Stimulated activated CD4-positive, alpha-beta T cell treated with anti-CD3 and anti-CD28 coated beads, Interleukin-4, amount 100 ng/mL, for 4 hours (primary cell): ENCODE measurements around the gene NFATC2IP.
"Not testable (repeated sequence)": the region's sequence is repeated elsewhere in the genome, so short reads cannot be mapped to it uniquely, and the experiment has no call there.

Experiments used
- DNase-seq, 2 experiments: peaks; one replicate each; pipeline ENCODE4 v3.0.0-alpha.2; 2020

NFATC2IP gene

GRCh38 chr16:28974437-28975157 lies 23.9 kb downstream of the NFATC2IP start, which contains the start of gene SPNS1:
Gene SPNS1, plus strand, starts transcription at chr16:28974778. Its CDS starts 374 bp downstream, at chr16:28975152.
- peak; percentile 88 to 91 for DNase-seq

GRCh38 chr16:28975158-28975599 lies 24.4 kb downstream of the NFATC2IP start:
- DNase-seq: no peak

- peak in 1 of 2 experiments; percentile 26 for DNase-seq
Observed at GRCh38 chr16:28977703-28978662, 27.2 kb downstream of the NFATC2IP start.

- not testable (repeated sequence) for DNase-seq
Observed at GRCh38 chr16:28980330-28980729, 29.6 kb downstream of the NFATC2IP start.

GRCh38 chr16:28980929-28981328 lies 30.2 kb downstream of the NFATC2IP start:
- DNase-seq: no peak

- peak in 1 of 2 experiments; percentile 15 for DNase-seq
Observed at GRCh38 chr16:28981517-28981916, 30.8 kb downstream of the NFATC2IP start.

- no peak for DNase-seq
Observed at GRCh38 chr16:28982418-28982817, 31.7 kb downstream of the NFATC2IP start.

- DNase-seq: no peak
Observed at GRCh38 chr16:28982949-28983348, 32.2 kb downstream of the NFATC2IP start.

- no peak for DNase-seq
Observed at GRCh38 chr16:28983644-28984043, 32.9 kb downstream of the NFATC2IP start.

- DNase-seq: no peak
Observed at GRCh38 chr16:28984091-28984490, 33.4 kb downstream of the NFATC2IP start.

- DNase-seq: peak; percentile 75 to 81
Observed at GRCh38 chr16:28984619-28985135, 33.9 kb downstream of the NFATC2IP start, which contains the start of gene LAT. Gene LAT, plus strand, starts transcription at chr16:28985052. Its CDS starts 366 bp downstream, at chr16:28985418.

- DNase-seq: no peak
Observed at GRCh38 chr16:28985211-28986041, 34.7 kb downstream of the NFATC2IP start.

GRCh38 chr16:28986046-28986445 lies 35.3 kb downstream of the NFATC2IP start:
- DNase-seq: no peak

- DNase-seq: no peak
Observed at GRCh38 chr16:28986492-28986891, 35.8 kb downstream of the NFATC2IP start.

GRCh38 chr16:28987170-28987853 lies 36.6 kb downstream of the NFATC2IP start:
- DNase-seq: no peak

GRCh38 chr16:28989363-28989762 lies 38.6 kb downstream of the NFATC2IP start:
- no peak for DNase-seq

GRCh38 chr16:28990375-28991040 lies 39.8 kb downstream of the NFATC2IP start:
- peak; percentile 63 to 78 for DNase-seq

- no peak for DNase-seq
Observed at GRCh38 chr16:28991687-28992086, 41.0 kb downstream of the NFATC2IP start.

GRCh38 chr16:28992496-28992895 lies 41.8 kb downstream of the NFATC2IP start:
- no peak for DNase-seq

- DNase-seq: no peak
Observed at GRCh38 chr16:28998837-28999236, 48.1 kb downstream of the NFATC2IP start.

- no peak for DNase-seq
Observed at GRCh38 chr16:28999577-28999976, 48.8 kb downstream of the NFATC2IP start.
